GM21526 (cell line): ENCODE measurements around the gene DUSP6.

Experiments used
- ATAC-seq: cut with Tn5 transposase; IDR thresholded peaks from one replicate; pipeline ENCODE4 v1.9.1; 2021; ENCODE audit warnings: moderate library complexity; ENCODE audit not compliant: unreplicated experiment, low FRiP score

DUSP6 gene

GRCh38 chr12:89352492-89353187 is at the start of gene DUSP6:
TSS of gene DUSP6 (minus strand) at chr12:89352501. CDS start at chr12:89352039, 462 bp downstream.
- no peak for ATAC-seq

GRCh38 chr12:89401433-89402058 is 49.2 kb upstream of the DUSP6 start:
- ATAC-seq: no peak

- ATAC-seq: no peak
These were observed 48.1 kb upstream of the DUSP6 start for GRCh38 chr12:89400415-89400814.

GRCh38 chr12:89395712-89396111 is 43.4 kb upstream of the DUSP6 start:
- ATAC-seq: no peak

GRCh38 chr12:89393551-89394121 is 41.3 kb upstream of the DUSP6 start:
- ATAC-seq: no peak

GRCh38 chr12:89392391-89392790 is 40.1 kb upstream of the DUSP6 start:
- no peak for ATAC-seq

- no peak for ATAC-seq
These were observed 39.5 kb upstream of the DUSP6 start for GRCh38 chr12:89391726-89392336.

- ATAC-seq: no peak
These were observed 38.7 kb upstream of the DUSP6 start for GRCh38 chr12:89390802-89391673.

- ATAC-seq: no peak
These were observed 37.7 kb upstream of the DUSP6 start for GRCh38 chr12:89389755-89390661.

GRCh38 chr12:89386138-89386537 is 33.8 kb upstream of the DUSP6 start:
- ATAC-seq: no peak

- ATAC-seq: no peak
These were observed 32.5 kb upstream of the DUSP6 start for GRCh38 chr12:89384807-89385206.

- ATAC-seq: no peak
These were observed 31.9 kb upstream of the DUSP6 start for GRCh38 chr12:89384050-89384758.

GRCh38 chr12:89383235-89384049 is 31.1 kb upstream of the DUSP6 start:
- ATAC-seq: no peak

- ATAC-seq: no peak
These were observed 30.0 kb upstream of the DUSP6 start for GRCh38 chr12:89382328-89382727.

GRCh38 chr12:89379839-89380467 is 27.7 kb upstream of the DUSP6 start:
- no peak for ATAC-seq

GRCh38 chr12:89379148-89379838 is 27.0 kb upstream of the DUSP6 start:
- ATAC-seq: no peak

GRCh38 chr12:89376844-89377243 is 24.5 kb upstream of the DUSP6 start:
- no peak for ATAC-seq
